GM13976 (cell line): ENCODE results near the gene SKOR1.

Experiments used
- DNase-seq: peaks from one replicate; pipeline ENCODE4 v3.0.0; 2012; ENCODE audit warnings: low spot score
- in situ Hi-C: fragments of 300-500 bp; cut with MboI; formaldehyde crosslinking; loops from one replicate; pipeline ENCODE4 v1.12.0; 2022; ENCODE audit warnings: low sequenced_read_pairs, mixed read lengths, inconsistent platforms; ENCODE audit not compliant: unreplicated experiment
- TF ChIP-seq, protein P1 (sequence below): IDR thresholded peaks from 2 replicates; pipeline ENCODE4 v1.5.1; 2012; ENCODE audit warnings: borderline replicate concordance, mild to moderate bottlenecking; ENCODE audit not compliant: insufficient read depth; ENCODE audit errors: extremely low read depth, missing control alignments, control extremely low read depth

The SKOR1 gene

GRCh38 chr15:67879440-67880129 is 54.3 kb downstream of the SKOR1 start:
- no peak for DNase-seq
- TF ChIP-seq, protein P1, sequence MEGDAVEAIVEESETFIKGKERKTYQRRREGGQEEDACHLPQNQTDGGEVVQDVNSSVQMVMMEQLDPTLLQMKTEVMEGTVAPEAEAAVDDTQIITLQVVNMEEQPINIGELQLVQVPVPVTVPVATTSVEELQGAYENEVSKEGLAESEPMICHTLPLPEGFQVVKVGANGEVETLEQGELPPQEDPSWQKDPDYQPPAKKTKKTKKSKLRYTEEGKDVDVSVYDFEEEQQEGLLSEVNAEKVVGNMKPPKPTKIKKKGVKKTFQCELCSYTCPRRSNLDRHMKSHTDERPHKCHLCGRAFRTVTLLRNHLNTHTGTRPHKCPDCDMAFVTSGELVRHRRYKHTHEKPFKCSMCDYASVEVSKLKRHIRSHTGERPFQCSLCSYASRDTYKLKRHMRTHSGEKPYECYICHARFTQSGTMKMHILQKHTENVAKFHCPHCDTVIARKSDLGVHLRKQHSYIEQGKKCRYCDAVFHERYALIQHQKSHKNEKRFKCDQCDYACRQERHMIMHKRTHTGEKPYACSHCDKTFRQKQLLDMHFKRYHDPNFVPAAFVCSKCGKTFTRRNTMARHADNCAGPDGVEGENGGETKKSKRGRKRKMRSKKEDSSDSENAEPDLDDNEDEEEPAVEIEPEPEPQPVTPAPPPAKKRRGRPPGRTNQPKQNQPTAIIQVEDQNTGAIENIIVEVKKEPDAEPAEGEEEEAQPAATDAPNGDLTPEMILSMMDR, result no peak
- in situ Hi-C loops, result no loop called here

GRCh38 chr15:67880651-67881182 is 55.4 kb downstream of the SKOR1 start:
- DNase-seq, result no peak
- in situ Hi-C loops, result no loop called here
- TF ChIP-seq, protein P1, result no peak

DNA sequence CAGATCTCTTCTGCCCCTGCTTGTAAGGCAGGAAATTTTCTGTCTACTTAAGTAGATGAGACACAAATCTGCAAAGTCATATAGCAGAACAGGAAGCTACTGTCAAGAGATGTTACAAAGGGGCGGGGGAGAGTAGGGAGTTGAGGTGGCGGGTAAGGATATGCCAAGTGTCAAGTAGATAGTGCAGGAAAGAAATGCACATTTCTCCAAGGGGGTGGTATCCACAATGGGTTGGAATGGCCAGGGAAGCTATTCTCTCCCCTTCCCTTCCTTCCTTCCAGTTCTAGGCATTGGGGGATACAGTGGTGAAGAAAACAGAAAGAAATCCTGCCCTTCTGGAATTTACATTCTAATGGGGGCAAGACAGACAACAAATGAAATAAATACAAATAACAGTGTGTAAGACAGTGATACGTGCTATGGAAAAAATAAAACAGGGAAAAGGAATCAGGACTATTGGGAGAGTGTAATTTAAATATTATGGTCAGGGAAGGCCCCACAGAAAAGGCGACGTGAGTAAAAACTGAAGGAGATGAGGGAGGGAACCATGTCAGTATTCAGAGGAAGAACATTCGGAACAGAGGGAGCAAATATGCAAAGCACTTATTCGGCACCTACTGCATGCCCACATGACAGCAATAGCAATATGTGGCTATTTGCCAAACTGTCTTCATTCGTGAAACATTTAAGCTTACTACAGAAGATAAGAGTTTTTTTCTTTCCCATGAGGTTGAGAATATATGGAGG is 57.4 kb downstream of the SKOR1 start:
- in situ Hi-C loops, result no loop called here
- TF ChIP-seq, protein P1, result no peak
- DNase-seq, result peak; percentile 45

GRCh38 chr15:67883234-67883773 is 58.0 kb downstream of the SKOR1 start:
- no peak for DNase-seq
- TF ChIP-seq, protein P1, result no peak
- in situ Hi-C loops, result no loop called here

DNA sequence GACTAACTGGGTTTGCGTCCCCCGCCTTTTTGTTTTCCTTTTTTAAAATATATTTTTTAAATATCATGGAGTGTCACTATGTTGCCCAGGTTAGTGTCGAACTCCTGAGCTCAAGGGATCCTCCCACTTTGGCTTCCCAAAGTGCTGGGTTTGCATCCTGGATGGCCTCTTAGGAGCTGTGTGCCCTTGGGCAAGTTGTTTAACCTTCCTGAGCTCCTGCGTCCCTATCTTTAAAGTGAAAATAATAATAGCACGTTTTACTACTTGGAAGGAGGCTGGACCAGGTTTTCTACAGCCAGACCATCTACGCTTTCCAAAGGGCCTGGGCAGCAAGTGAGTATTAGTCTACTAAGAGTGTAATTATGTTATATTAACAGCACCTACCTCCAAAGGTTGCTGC is 58.7 kb downstream of the SKOR1 start:
- TF ChIP-seq, protein P1, result no peak

More for the DNA sequence above, 58.7 kb downstream of the SKOR1 start:
- in situ Hi-C loops, result no loop called here
- DNase-seq, result no peak
